Measurements from ENCODE around the gene HBG1.

Gene HBG1

DNA sequence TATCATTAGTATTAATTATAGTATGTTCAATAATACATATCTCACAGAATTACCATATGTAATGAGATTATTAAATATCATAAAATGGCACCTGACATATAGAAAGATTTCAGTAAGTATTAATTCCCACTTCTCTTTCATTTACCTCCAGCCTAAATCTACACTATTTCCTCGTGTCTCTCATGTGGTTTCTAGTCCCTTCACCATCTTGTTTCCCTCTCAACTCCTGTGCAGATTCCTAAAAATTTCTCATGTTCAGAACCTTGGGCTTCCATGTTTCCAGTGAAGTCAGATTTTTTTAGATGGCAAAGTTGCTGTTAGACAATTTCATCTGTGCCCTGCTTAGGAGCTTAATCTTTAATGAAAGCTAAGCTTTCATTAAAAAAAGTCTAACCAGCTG, 34.2 kb upstream of the HBG1 start:
- TF ChIP-seq ZNF423 (tag by site-specific recombination; IDR thresholded peaks at IDR 0.05) = no peak
- no peak for TF ChIP-seq ZBTB48 (tag by site-specific recombination; IDR thresholded peaks at IDR 0.05)
- TF ChIP-seq ZNF530 (tag by site-specific recombination; IDR thresholded peaks at IDR 0.05; ENCODE audit: low read depth) = no peak
- TF ChIP-seq KLF16 (tag by site-specific recombination; IDR thresholded peaks at IDR 0.05) = no peak
- no peak for TF ChIP-seq ZNF670 (tag by site-specific recombination; IDR thresholded peaks at IDR 0.05; ENCODE audit: low read depth)
- no peak for TF ChIP-seq ZNF350 (tag by site-specific recombination; IDR thresholded peaks at IDR 0.05)
- no peak for TF ChIP-seq ZNF837 (tag by site-specific recombination; IDR thresholded peaks at IDR 0.05)
- TF ChIP-seq MYNN (tag by site-specific recombination; IDR thresholded peaks at IDR 0.05; ENCODE audit: borderline replicate concordance) = no peak
- TF ChIP-seq ZFP37 (tag by site-specific recombination; IDR thresholded peaks at IDR 0.05) = no peak
- TF ChIP-seq, protein P1, sequence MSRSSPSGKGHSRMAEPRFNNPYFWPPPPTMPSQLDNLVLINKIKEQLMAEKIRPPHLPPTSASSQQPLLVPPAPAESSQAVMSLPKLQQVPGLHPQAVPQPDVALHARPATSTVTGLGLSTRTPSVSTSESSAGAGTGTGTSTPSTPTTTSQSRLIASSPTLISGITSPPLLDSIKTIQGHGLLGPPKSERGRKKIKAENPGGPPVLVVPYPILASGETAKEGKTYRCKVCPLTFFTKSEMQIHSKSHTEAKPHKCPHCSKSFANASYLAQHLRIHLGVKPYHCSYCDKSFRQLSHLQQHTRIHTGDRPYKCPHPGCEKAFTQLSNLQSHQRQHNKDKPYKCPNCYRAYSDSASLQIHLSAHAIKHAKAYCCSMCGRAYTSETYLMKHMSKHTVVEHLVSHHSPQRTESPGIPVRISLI (tag by site-specific recombination; IDR thresholded peaks at IDR 0.05) = no peak
- TF ChIP-seq, protein P2, sequence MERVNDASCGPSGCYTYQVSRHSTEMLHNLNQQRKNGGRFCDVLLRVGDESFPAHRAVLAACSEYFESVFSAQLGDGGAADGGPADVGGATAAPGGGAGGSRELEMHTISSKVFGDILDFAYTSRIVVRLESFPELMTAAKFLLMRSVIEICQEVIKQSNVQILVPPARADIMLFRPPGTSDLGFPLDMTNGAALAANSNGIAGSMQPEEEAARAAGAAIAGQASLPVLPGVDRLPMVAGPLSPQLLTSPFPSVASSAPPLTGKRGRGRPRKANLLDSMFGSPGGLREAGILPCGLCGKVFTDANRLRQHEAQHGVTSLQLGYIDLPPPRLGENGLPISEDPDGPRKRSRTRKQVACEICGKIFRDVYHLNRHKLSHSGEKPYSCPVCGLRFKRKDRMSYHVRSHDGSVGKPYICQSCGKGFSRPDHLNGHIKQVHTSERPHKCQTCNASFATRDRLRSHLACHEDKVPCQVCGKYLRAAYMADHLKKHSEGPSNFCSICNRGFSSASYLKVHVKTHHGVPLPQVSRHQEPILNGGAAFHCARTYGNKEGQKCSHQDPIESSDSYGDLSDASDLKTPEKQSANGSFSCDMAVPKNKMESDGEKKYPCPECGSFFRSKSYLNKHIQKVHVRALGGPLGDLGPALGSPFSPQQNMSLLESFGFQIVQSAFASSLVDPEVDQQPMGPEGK (tag by site-specific recombination; IDR thresholded peaks at IDR 0.05) = no peak
- TF ChIP-seq ZNF707 (tag by site-specific recombination; IDR thresholded peaks at IDR 0.05) = no peak
- TF ChIP-seq SP7 (tag by site-specific recombination; IDR thresholded peaks at IDR 0.05) = no peak
- CTCF ChIA-PET = no interaction called here
- no peak overlapping the region for H3K27ac ChIP-seq (ENCODE audit: extremely low read depth, low read depth, low read length)
- H3K4me1 ChIP-seq (ENCODE audit: control insufficient read depth, insufficient read depth, low read length) = no peaks in the 10 kb centered on the region
- no peaks in the 10 kb centered on the region for H3K9me3 ChIP-seq (ENCODE audit: control insufficient read depth, insufficient read depth, low read depth, low read length)
- H3K4me3 ChIP-seq (ENCODE audit: low read depth, low read length) = no peak overlapping the region
- POLR2A ChIA-PET = no interaction called here
- no peaks in the 10 kb centered on the region for H3K36me3 ChIP-seq (ENCODE audit: control insufficient read depth in 2 of 2, insufficient read depth in 1 of 2, low read length in 2 of 2)

DNA sequence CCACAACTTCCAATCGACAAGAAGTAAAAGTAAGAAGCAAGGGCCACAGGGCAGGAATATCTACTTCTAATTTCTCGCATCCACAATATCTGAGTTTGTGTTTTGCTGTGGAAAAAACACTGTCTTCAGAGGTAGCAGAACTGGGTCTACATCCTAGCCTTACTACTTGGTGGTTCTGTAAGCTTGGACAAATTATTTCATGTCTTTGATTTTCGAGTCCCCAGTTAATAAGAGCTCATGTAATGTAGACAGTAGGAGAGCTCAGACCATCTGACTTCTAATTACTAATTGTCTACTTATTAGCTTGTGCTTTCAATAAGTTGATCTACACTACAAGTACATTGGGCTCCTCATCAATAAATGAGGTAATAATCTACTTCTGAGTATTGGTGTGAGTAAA, 33.4 kb upstream of the HBG1 start:
- POLR2A ChIA-PET = no interaction called here
- Histone ChIP-seq H3K27ac (ENCODE audit: extremely low read depth, low read depth, low read length) (no peak overlapping the region), H3K4me1 (ENCODE audit: control insufficient read depth, insufficient read depth, low read length) (no peaks in the 10 kb centered on the region), H3K9me3 (ENCODE audit: control insufficient read depth, insufficient read depth, low read depth, low read length) (no peaks in the 10 kb centered on the region), H3K36me3 (ENCODE audit: control insufficient read depth in 2 of 2, insufficient read depth in 1 of 2, low read length in 2 of 2) (no peaks in the 10 kb centered on the region), H3K4me3 (ENCODE audit: low read depth, low read length) (no peak overlapping the region)
- no peak for TF ChIP-seq ZNF571 (tag by site-specific recombination; IDR thresholded peaks at IDR 0.05)
- no peak for TF ChIP-seq OVOL3 (tag by site-specific recombination; IDR thresholded peaks at IDR 0.05)
- TF ChIP-seq, protein P3, sequence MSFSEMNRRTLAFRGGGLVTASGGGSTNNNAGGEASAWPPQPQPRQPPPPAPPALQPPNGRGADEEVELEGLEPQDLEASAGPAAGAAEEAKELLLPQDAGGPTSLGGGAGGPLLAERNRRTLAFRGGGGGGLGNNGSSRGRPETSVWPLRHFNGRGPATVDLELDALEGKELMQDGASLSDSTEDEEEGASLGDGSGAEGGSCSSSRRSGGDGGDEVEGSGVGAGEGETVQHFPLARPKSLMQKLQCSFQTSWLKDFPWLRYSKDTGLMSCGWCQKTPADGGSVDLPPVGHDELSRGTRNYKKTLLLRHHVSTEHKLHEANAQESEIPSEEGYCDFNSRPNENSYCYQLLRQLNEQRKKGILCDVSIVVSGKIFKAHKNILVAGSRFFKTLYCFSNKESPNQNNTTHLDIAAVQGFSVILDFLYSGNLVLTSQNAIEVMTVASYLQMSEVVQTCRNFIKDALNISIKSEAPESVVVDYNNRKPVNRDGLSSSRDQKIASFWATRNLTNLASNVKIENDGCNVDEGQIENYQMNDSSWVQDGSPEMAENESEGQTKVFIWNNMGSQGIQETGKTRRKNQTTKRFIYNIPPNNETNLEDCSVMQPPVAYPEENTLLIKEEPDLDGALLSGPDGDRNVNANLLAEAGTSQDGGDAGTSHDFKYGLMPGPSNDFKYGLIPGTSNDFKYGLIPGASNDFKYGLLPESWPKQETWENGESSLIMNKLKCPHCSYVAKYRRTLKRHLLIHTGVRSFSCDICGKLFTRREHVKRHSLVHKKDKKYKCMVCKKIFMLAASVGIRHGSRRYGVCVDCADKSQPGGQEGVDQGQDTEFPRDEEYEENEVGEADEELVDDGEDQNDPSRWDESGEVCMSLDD (tag by site-specific recombination; IDR thresholded peaks at IDR 0.05) = no peak
- TF ChIP-seq, protein P4, sequence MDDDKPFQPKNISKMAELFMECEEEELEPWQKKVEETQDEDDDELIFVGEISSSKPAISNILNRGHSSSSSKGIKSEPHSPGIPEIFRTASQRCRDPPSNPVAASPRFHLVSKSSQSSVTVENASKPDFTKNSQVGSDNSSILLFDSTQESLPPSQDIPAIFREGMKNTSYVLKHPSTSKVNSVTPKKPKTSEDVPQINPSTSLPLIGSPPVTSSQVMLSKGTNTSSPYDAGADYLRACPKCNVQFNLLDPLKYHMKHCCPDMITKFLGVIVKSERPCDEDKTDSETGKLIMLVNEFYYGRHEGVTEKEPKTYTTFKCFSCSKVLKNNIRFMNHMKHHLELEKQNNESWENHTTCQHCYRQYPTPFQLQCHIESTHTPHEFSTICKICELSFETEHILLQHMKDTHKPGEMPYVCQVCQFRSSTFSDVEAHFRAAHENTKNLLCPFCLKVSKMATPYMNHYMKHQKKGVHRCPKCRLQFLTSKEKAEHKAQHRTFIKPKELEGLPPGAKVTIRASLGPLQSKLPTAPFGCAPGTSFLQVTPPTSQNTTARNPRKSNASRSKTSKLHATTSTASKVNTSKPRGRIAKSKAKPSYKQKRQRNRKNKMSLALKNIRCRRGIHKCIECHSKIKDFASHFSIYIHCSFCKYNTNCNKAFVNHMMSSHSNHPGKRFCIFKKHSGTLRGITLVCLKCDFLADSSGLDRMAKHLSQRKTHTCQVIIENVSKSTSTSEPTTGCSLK (tag by site-specific recombination; IDR thresholded peaks at IDR 0.05) = no peak
- TF ChIP-seq ZNF221 (tag by site-specific recombination; IDR thresholded peaks at IDR 0.05; ENCODE audit: borderline replicate concordance) = no peak
- TF ChIP-seq SALL2 (tag by site-specific recombination; IDR thresholded peaks at IDR 0.05; ENCODE audit: borderline replicate concordance) = no peak
- CTCF ChIA-PET = no interaction called here
